ENCODE data around the gene OPRL1.
"Not testable (repeated sequence)": the region's sequence is repeated elsewhere in the genome, so short reads cannot be mapped to it uniquely, and the experiment has no call there.

OPRL1 gene

DNA sequence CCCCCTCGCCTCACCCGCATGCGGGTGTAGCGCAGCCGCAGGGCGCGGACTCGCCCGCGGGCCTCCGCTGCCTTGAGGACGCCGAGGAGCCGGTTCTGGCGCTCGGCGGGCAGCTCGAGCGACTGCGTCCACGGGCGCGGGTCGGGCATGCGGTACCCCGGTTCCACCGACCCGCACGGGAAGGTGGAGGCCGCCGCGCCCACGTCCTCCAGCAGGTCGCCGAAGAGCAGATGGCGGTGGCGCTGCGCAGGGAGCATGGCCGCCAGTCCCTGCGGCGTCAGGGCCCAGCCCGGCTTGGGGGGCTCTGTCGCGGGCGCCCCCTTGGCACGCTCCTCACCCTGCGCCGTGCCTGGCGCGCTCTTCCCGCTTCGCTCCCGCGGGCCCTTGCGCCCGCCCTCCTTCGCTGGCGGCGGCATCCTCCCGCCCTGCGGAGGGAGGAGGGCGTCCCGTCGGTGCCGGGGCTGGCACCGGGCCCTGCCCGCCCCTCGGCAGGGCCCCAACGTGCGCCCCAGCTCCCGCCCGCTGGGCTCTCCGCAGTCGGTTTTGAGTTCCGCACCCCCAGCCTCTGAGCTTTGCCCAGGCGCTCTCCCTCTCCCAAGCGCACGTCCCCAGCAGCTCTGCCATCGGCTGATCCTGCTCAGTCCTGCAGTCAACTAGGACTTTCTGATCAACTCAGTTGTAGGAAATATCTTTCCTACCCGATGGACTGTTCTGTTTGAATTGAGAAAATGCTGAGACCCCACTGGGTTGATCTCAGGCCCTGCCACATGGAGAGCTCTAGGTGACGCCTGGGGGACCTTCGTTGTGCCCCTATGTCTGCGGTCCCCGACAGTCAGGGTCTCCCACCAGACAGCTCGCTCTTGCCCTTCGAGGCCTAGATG is 4.2 kb downstream of the OPRL1 start, which contains the start of gene LKAAEAR1:
LKAAEAR1 (minus strand) TSS at position 595 of the 881 bp plus-strand sequence; CDS start at position 416, 179 bp downstream.
- DNase-seq (ENCODE audit: low read depth): no peak
- H3K4me1 ChIP-seq (ENCODE audit: control insufficient read depth, insufficient read depth, low read length): peaks cover 12% of the 10 kb centered on the region
- no peaks in the 10 kb centered on the region for H3K36me3 ChIP-seq (ENCODE audit: control insufficient read depth, insufficient read depth, low read length, severe bottlenecking)
- H3K27me3 ChIP-seq (replicated peaks; ENCODE audit: control insufficient read depth, insufficient read depth, low read length): peaks cover 46% of the 10 kb centered on the region
- peak within 1 kb of the TSS; percentile 71 for H3K4me3 ChIP-seq (ENCODE audit: low read length)
- H3K9me3 ChIP-seq (ENCODE audit: control insufficient read depth, low read length): no peaks in the 10 kb centered on the region
- no peak within 1 kb of the TSS for H3K9ac ChIP-seq (ENCODE audit: low read length)

DNA sequence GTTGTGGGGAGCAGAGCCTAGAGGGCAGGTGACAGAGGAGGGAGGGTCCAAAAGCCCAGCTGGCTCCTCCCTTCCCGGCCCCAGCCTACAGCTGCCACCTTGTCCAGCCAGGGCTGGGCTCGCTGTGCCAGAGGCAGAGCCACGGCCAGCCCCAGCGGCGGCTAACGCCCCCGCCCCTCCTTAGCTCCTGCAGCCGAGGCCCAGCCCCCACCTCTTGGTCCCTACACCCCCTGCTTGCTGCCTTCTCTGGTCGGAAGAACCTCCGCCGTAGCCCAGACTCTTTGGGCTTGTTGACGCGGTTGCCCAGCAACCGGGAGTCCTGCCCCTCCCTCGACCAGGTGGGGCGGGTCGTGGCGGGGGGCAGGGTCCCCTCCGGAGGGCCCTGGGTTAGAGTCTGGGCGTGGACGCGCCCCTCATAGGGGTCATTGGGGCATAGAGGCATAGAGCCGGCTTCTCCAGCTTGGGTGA is 4.8 kb downstream of the OPRL1 start:
- no peak for DNase-seq (ENCODE audit: low read depth)
- Histone ChIP-seq H3K36me3 (ENCODE audit: control insufficient read depth, insufficient read depth, low read length, severe bottlenecking) (no peaks in the 10 kb centered on the region), H3K4me1 (ENCODE audit: control insufficient read depth, insufficient read depth, low read length) (peaks cover 11% of the 10 kb centered on the region), H3K9ac (ENCODE audit: low read length) (no peak overlapping the region), H3K9me3 (ENCODE audit: control insufficient read depth, low read length) (no peaks in the 10 kb centered on the region), H3K4me3 (ENCODE audit: low read length) (no peak overlapping the region), H3K27me3 (replicated peaks; ENCODE audit: control insufficient read depth, insufficient read depth, low read length) (peaks cover 49% of the 10 kb centered on the region)

DNA sequence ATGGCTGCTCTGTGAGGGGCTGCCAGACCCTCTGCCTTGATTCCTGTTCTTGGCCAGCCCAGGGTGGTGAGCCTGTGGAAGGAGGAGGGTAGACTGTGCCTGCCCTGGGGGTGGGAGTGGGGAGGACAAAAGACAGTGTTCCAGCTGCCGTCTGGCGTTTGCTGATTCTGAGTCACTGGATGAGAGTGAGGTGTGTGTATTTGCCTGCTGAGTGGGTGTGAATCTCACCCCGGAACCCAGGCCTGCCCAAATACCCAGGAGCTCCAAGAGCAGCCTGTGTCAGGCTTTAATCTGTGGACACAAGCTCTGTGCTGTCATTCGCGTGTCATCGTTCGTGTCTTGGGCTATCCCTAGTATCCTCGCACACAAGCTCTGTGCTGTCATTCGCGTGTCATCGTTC is 6.9 kb downstream of the OPRL1 start:
- H3K4me1 ChIP-seq (ENCODE audit: control insufficient read depth, insufficient read depth, low read length): peaks cover 6% of the 10 kb centered on the region
- H3K27me3 ChIP-seq (replicated peaks; ENCODE audit: control insufficient read depth, insufficient read depth, low read length): peaks cover 55% of the 10 kb centered on the region
- no peak for DNase-seq (ENCODE audit: low read depth)
- H3K4me3 ChIP-seq (ENCODE audit: low read length): no peak overlapping the region
- H3K9me3 ChIP-seq (ENCODE audit: control insufficient read depth, low read length): no peaks in the 10 kb centered on the region
- H3K9ac ChIP-seq (ENCODE audit: low read length): no peak overlapping the region
- H3K36me3 ChIP-seq (ENCODE audit: control insufficient read depth, insufficient read depth, low read length, severe bottlenecking): no peaks in the 10 kb centered on the region

DNA sequence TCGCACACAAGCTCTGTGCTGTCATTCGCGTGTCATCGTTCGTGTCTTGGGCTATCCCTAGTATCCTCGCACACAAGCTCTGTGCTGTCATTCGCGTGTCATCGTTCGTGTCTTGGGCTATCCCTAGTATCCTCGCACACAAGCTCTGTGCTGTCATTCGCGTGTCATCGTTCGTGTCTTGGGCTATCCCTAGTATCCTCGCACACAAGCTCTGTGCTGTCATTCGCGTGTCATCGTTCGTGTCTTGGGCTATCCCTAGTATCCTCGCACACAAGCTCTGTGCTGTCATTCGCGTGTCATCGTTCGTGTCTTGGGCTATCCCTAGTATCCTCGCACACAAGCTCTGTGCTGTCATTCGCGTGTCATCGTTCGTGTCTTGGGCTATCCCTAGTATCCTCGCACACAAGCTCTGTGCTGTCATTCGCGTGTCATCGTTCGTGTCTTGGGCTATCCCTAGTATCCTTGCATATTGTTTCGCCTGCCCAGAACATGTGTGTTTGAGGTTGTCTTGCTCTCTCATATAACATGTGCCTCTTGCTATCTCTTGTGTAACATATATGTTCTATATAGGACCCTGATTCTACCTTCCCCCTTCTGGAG is 7.4 kb downstream of the OPRL1 start:
- H3K27me3 ChIP-seq (replicated peaks; ENCODE audit: control insufficient read depth, insufficient read depth, low read length): peaks cover 52% of the 10 kb centered on the region
- not testable (repeated sequence) for H3K9me3 ChIP-seq (ENCODE audit: control insufficient read depth, low read length); H3K4me3 ChIP-seq (ENCODE audit: low read length); H3K9ac ChIP-seq (ENCODE audit: low read length); H3K36me3 ChIP-seq (ENCODE audit: control insufficient read depth, insufficient read depth, low read length, severe bottlenecking); H3K4me1 ChIP-seq (ENCODE audit: control insufficient read depth, insufficient read depth, low read length); DNase-seq (ENCODE audit: low read depth)

DNA sequence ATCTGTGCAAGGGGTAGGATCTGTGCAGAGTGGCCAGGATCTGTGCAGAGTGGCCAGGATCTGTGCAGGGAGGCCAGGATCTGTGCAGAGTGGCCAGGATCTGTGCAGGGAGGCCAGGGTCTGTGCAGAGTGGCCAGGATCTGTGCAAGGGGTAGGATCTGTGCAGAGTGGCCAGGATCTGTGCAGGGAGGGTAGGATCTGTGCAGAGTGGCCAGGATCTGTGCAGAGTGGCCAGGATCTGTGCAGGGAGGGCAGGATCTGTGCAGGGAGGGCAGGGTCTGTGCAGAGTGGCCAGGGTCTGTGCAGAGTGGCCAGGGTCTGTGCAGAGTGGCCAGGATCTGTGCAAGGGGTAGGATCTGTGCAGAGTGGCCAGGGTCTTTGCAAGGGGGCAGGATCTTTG is 8.7 kb downstream of the OPRL1 start:
- not testable (repeated sequence) for H3K36me3 ChIP-seq (ENCODE audit: control insufficient read depth, insufficient read depth, low read length, severe bottlenecking); H3K4me1 ChIP-seq (ENCODE audit: control insufficient read depth, insufficient read depth, low read length); DNase-seq (ENCODE audit: low read depth); H3K4me3 ChIP-seq (ENCODE audit: low read length); H3K9me3 ChIP-seq (ENCODE audit: control insufficient read depth, low read length); H3K9ac ChIP-seq (ENCODE audit: low read length)
- H3K27me3 ChIP-seq (replicated peaks; ENCODE audit: control insufficient read depth, insufficient read depth, low read length): peaks cover 47% of the 10 kb centered on the region

DNA sequence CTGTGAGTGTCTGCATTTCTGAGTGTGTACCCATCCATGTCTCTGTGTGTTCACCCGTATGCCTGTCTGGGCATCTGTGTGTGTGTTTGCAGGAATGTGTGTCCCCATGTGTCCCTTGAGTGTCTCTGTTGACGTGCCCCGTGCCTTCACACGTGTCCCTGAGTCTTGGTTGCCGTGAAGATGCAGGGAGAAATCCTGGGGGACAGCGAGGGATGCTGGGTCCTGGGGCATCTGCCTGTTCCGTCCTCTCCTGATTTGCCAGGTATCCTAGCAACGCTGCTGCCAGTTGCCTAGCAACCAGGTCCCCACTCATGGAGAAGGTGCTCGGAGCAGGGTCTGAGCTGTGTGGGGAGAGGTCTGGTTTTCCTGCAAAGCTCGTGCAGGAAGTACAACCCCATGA is 10.3 kb downstream of the OPRL1 start:
- Histone ChIP-seq H3K36me3 (ENCODE audit: control insufficient read depth, insufficient read depth, low read length, severe bottlenecking) (no peaks in the 10 kb centered on the region), H3K4me1 (ENCODE audit: control insufficient read depth, insufficient read depth, low read length) (no peaks in the 10 kb centered on the region), H3K9ac (ENCODE audit: low read length) (no peak overlapping the region), H3K4me3 (ENCODE audit: low read length) (no peak overlapping the region), H3K9me3 (ENCODE audit: control insufficient read depth, low read length) (no peaks in the 10 kb centered on the region), H3K27me3 (replicated peaks; ENCODE audit: control insufficient read depth, insufficient read depth, low read length) (peaks cover 37% of the 10 kb centered on the region)
- DNase-seq (ENCODE audit: low read depth): no peak

DNA sequence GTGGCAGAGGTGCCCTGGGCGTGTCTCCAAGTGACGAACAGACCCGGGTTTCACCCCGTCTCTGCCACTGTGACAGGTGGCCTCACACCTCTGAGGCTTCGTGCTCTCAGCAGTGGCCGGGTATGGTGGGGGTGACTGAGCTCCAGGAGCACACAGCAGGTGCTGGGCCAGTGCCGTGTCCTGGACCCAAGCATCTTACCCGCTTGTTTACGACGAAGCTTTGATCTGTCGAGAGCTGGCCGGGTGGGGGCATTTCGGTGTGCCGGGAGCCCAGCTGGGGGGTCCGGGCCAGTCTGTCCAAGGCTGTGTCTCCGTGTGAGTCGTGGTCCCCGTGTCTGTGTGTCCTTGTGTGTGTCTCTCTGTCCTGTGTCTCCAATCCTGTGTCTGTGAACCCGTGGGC is 11.5 kb downstream of the OPRL1 start:
- H3K4me3 ChIP-seq (ENCODE audit: low read length): no peak overlapping the region
- H3K9ac ChIP-seq (ENCODE audit: low read length): no peak overlapping the region
- peaks cover 32% of the 10 kb centered on the region for H3K27me3 ChIP-seq (replicated peaks; ENCODE audit: control insufficient read depth, insufficient read depth, low read length)
- no peaks in the 10 kb centered on the region for H3K4me1 ChIP-seq (ENCODE audit: control insufficient read depth, insufficient read depth, low read length)
- H3K36me3 ChIP-seq (ENCODE audit: control insufficient read depth, insufficient read depth, low read length, severe bottlenecking): no peaks in the 10 kb centered on the region
- no peak for DNase-seq (ENCODE audit: low read depth)
- H3K9me3 ChIP-seq (ENCODE audit: control insufficient read depth, low read length): no peaks in the 10 kb centered on the region

DNA sequence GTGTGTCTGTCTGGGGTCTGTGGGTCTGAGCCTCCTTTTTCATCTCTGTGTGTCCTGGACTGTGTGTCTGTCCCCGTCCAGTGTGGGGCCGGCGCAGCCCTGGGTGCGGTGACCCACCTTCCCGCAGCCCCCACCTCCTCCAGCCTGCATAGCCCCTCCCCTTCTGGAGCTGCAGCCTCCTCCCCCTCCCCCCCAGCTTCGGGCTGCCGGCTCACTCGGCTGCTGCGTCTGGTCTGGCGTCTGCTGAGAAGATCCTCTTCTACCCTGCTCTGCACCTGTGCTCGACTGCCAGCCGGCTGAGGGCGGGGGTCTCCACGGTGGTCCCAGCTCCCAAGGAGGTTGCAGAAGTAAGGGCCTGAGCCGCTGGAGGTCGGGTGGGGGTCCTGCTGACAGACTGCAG is 11.9 kb downstream of the OPRL1 start:
- Histone ChIP-seq H3K4me1 (ENCODE audit: control insufficient read depth, insufficient read depth, low read length) (no peaks in the 10 kb centered on the region), H3K9me3 (ENCODE audit: control insufficient read depth, low read length) (no peaks in the 10 kb centered on the region), H3K9ac (ENCODE audit: low read length) (no peak overlapping the region), H3K4me3 (ENCODE audit: low read length) (no peak overlapping the region), H3K36me3 (ENCODE audit: control insufficient read depth, insufficient read depth, low read length, severe bottlenecking) (no peaks in the 10 kb centered on the region), H3K27me3 (replicated peaks; ENCODE audit: control insufficient read depth, insufficient read depth, low read length) (peaks cover 32% of the 10 kb centered on the region)
- DNase-seq (ENCODE audit: low read depth): no peak

DNA sequence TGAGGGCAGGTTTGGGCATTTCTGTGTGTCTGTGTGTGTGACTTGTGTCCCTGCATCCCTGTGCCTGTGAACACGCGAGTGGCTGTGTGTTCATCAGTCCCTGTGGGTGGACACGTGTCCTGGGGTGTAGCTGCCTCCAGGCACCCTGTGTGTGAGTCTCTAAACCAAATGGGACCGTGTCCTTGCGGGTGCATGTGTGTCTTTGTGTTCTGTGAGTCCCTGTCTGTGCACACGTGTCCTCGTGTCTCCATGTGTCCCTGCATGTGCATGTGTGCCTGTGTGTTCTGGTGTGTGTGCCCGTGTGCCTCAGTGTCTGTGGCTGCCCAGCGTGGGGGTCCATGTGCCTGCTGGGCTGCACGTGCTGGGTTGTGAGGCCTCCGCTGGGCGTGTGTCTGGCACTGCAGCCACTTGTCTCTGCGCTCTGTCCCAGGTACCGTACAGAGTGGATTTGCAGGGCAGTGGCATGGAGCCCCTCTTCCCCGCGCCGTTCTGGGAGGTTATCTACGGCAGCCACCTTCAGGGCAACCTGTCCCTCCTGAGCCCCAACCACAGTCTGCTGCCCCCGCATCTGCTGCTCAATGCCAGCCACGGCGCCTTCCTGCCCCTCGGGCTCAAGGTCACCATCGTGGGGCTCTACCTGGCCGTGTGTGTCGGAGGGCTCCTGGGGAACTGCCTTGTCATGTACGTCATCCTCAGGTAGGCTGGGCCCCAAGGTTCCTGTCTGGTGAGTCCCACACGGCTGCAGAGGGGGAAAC is 12.6 kb downstream of the OPRL1 start:
- no peak overlapping the region for H3K9ac ChIP-seq (ENCODE audit: low read length)
- H3K4me1 ChIP-seq (ENCODE audit: control insufficient read depth, insufficient read depth, low read length): no peaks in the 10 kb centered on the region
- no peak for DNase-seq (ENCODE audit: low read depth)
- H3K4me3 ChIP-seq (ENCODE audit: low read length): no peak overlapping the region
- H3K36me3 ChIP-seq (ENCODE audit: control insufficient read depth, insufficient read depth, low read length, severe bottlenecking): no peaks in the 10 kb centered on the region
- H3K9me3 ChIP-seq (ENCODE audit: control insufficient read depth, low read length): no peaks in the 10 kb centered on the region
- H3K27me3 ChIP-seq (replicated peaks; ENCODE audit: control insufficient read depth, insufficient read depth, low read length): peaks cover 31% of the 10 kb centered on the region

DNA sequence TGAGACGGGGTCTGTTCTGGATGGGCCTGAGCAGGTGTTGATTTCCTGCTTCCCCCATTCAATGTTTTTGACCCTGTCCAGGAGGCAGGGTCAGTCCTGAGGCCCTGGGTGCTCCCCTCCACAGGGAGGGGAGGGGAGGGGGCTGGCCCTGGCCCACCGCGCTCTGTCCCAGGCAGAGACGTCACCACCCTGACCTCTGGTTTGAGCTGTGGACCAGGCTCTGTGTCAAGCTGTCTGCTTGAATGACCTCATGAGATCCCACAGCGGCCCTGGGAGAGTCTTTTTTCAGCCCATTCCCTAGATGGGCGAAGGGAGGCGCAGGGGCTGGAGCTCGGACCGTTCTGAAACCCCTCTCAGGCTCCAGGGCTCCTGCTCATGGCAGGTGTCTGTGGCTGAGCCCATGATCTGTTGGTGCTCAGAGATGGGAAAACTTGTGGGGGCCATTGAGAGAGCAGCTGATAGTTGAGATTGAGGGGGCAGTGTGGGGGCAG is 13.2 kb downstream of the OPRL1 start:
- H3K4me1 ChIP-seq (ENCODE audit: control insufficient read depth, insufficient read depth, low read length): no peaks in the 10 kb centered on the region
- H3K9me3 ChIP-seq (ENCODE audit: control insufficient read depth, low read length): no peaks in the 10 kb centered on the region
- H3K9ac ChIP-seq (ENCODE audit: low read length): no peak overlapping the region
- no peaks in the 10 kb centered on the region for H3K36me3 ChIP-seq (ENCODE audit: control insufficient read depth, insufficient read depth, low read length, severe bottlenecking)
- peaks cover 25% of the 10 kb centered on the region for H3K27me3 ChIP-seq (replicated peaks; ENCODE audit: control insufficient read depth, insufficient read depth, low read length)
- DNase-seq (ENCODE audit: low read depth): no peak
- no peak overlapping the region for H3K4me3 ChIP-seq (ENCODE audit: low read length)

DNA sequence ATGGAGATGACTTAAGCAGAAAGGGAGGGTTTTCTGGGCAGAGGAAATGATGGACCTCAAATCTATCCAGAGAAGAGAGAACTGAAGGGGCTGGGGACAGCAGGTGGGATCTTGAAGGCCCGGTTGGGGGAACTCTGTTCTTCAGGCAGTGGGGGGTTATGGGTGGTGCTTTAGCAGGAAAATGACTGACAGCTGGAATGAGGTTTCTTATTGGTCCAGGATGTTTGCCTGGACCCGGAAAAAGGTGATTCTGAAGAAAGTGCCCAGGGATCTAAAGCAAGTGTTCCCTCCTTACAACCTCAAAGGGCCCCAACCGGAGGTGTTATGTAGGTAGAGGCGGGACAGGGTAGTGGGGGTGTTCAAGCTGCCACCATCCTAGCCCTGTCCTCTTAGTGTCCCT is 15.6 kb downstream of the OPRL1 start:
- Histone ChIP-seq H3K4me1 (ENCODE audit: control insufficient read depth, insufficient read depth, low read length) (no peaks in the 10 kb centered on the region), H3K36me3 (ENCODE audit: control insufficient read depth, insufficient read depth, low read length, severe bottlenecking) (no peaks in the 10 kb centered on the region), H3K4me3 (ENCODE audit: low read length) (no peak overlapping the region), H3K9ac (ENCODE audit: low read length) (no peak overlapping the region), H3K9me3 (ENCODE audit: control insufficient read depth, low read length) (no peaks in the 10 kb centered on the region), H3K27me3 (replicated peaks; ENCODE audit: control insufficient read depth, insufficient read depth, low read length) (peaks cover 20% of the 10 kb centered on the region)
- no peak for DNase-seq (ENCODE audit: low read depth)

All from adipocyte (in vitro differentiated cells).